ENCODE results near the gene ZIC5. TPM values are rescaled to one million over a fixed set of nuclear protein-coding genes. Genes with fewer than 3 reads are reported as not detected.

The ZIC5 gene
- total RNA-seq, 1 donor from 2014 or later = 15.1 TPM

DNA sequence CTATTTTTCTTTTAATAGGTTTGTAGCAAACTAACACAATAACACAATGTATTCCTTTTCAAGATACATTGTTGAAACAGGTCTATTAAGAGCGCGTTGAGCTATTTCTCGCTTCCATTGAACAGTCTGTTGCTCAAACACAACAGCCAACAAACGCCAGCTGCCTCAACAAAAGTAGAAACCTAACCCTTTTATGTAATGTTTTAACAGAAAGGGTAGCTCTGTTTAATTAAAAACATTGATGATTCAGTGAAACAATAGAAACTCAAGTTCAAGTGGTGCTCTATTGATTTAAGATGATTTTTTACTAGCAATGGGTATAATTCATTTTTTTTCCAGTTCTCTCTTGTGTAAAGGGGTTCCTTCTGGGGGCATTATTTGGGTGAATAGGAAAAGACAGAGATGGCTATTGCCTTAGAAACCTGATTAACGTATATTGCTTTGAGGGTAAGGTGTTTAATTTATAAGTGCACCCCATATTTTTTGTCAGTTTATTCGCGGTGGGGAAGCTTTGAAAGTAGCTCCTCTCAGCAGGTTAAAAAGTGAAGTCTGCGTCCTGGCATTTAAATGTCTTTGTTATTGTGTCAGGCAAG, 24.9 kb upstream of the ZIC5 start:
- TF ChIP-seq CTCF (conservative IDR thresholded peaks at IDR 0.05) = no peak
- H3K36me3 Mint-ChIP-seq = peaks cover 3% of the 10 kb centered on the region
- peaks cover 81% of the 10 kb centered on the region for H3K27me3 Mint-ChIP-seq

GRCh38 chr13:99995589-99996380, 24.2 kb upstream of the ZIC5 start:
- H3K9me3 Mint-ChIP-seq = no peaks in the 10 kb centered on the region
- peaks cover 3% of the 10 kb centered on the region for H3K36me3 Mint-ChIP-seq
- peak overlapping the region; percentile 22 for H3K4me3 Mint-ChIP-seq
- H3K4me1 Mint-ChIP-seq (ENCODE audit: unreplicated experiment) = peaks cover 13% of the 10 kb centered on the region
- peak; percentile 35 for TF ChIP-seq CTCF (conservative IDR thresholded peaks at IDR 0.05)
- H3K27me3 Mint-ChIP-seq = peaks cover 84% of the 10 kb centered on the region
- H3K27ac Mint-ChIP-seq = peak overlapping the region; percentile 35
- DNase-seq (ENCODE audit: extremely low spot score, unreplicated experiment) = no peak

More for the DNA sequence above, 24.9 kb upstream of the ZIC5 start:
- H3K4me1 Mint-ChIP-seq (ENCODE audit: unreplicated experiment) = peaks cover 13% of the 10 kb centered on the region
- no peak for DNase-seq (ENCODE audit: extremely low spot score, unreplicated experiment)
- peak overlapping the region; percentile 73 for H3K4me3 Mint-ChIP-seq
- H3K9me3 Mint-ChIP-seq = no peaks in the 10 kb centered on the region
- H3K27ac Mint-ChIP-seq = no peak overlapping the region

DNA sequence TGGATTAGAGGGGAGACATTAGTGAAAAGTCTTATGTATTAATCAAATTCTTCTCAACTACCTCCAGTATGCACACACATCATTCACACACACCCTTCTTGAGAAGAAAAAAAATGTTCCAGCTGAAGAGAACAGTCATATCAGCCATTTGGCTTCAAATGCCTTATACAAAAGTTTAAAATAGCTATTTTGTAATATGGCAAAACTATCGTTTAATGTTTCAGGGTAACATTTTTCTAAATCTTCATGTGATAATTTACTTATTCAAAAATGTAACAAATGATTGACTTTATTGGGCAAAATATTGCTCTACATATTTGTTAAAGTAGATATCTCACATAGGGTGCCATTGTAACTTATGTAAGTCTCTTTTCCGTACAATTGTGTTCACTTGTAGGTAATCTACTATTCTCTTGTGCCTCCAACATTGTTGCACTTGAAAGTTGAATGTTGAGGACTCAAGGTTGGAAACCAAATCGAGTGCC, 23.6 kb upstream of the ZIC5 start:
- H3K4me1 Mint-ChIP-seq (ENCODE audit: unreplicated experiment) = peaks cover 13% of the 10 kb centered on the region
- no peak for DNase-seq (ENCODE audit: extremely low spot score, unreplicated experiment)
- no peak for TF ChIP-seq CTCF (conservative IDR thresholded peaks at IDR 0.05)
- H3K27ac Mint-ChIP-seq = peak overlapping the region; percentile 35
- peaks cover 3% of the 10 kb centered on the region for H3K36me3 Mint-ChIP-seq
- H3K9me3 Mint-ChIP-seq = no peaks in the 10 kb centered on the region
- peak overlapping the region; percentile 22 for H3K4me3 Mint-ChIP-seq
- peaks cover 88% of the 10 kb centered on the region for H3K27me3 Mint-ChIP-seq

DNA sequence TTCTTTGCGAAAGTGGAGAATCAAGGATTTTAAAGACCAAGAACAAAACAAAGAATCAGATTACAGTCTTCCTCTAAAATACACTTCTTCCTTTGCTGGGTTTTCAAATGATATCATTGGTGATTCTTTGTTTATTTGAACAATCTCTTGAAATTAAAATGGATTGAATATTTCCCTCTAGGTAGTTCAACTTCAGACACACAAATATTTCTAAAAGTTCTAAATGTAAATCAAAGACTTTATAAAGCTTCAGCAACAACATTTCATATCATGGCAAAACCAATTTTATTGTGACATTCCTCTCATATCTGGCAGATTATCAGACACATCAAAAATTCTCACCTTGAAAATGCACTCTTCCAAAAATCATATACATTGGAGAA, 23.1 kb upstream of the ZIC5 start:
- DNase-seq (ENCODE audit: extremely low spot score, unreplicated experiment) = no peak
- H3K27ac Mint-ChIP-seq = no peak overlapping the region
- peaks cover 90% of the 10 kb centered on the region for H3K27me3 Mint-ChIP-seq
- H3K4me1 Mint-ChIP-seq (ENCODE audit: unreplicated experiment) = peaks cover 13% of the 10 kb centered on the region
- H3K36me3 Mint-ChIP-seq = peaks cover 3% of the 10 kb centered on the region
- TF ChIP-seq CTCF (conservative IDR thresholded peaks at IDR 0.05) = no peak
- H3K9me3 Mint-ChIP-seq = no peaks in the 10 kb centered on the region
- H3K4me3 Mint-ChIP-seq = no peak overlapping the region

DNA sequence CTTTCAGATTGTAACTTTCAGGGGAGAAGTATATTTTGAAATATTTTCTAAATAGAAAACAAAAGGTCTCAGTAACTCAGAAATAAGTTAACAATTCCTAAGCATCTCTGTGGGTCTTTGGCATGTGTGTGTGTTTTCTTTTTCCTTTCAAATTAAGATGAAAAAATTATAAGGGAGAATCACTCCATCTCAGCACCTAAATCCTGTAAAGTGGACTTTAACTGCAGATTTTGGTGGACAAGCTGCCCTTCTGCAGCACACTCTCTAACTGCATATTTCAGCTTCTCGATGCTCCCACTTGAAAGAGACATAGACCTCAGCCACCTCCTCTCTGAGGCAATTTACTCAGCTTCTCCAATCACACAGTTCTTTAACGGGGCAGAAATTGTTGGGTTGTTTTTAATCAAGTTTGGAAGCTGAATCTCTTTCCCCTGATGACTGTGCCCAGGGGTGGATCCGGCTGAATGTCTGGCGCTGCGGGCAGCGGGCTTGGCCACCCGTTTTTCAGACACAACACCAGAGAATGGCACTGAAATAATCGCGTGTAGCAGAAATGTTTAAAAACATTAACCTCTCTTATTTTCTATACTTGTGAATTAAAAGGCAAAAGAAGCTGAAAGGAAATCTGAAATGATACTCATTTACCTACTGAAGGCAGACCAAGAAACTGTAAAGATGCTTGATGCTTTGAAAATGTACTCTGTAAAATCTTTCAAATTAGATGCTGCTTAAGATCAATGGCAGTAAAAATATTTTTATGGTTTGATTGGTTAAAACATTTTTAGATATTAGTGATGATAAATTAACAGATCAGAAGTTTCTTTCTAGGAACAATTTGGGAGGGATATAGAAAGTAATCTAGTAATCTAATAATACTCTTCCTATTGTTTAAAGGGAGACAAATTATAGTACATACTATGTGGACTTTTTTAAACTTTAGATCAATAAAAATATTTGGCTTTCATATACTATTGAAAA, 22.4 kb upstream of the ZIC5 start:
- H3K36me3 Mint-ChIP-seq = peaks cover 3% of the 10 kb centered on the region
- DNase-seq (ENCODE audit: extremely low spot score, unreplicated experiment) = no peak
- peaks cover 13% of the 10 kb centered on the region for H3K4me1 Mint-ChIP-seq (ENCODE audit: unreplicated experiment)
- H3K27me3 Mint-ChIP-seq = peaks cover 91% of the 10 kb centered on the region
- peak overlapping the region; percentile 4 for H3K4me3 Mint-ChIP-seq
- H3K9me3 Mint-ChIP-seq = no peaks in the 10 kb centered on the region
- no peak for TF ChIP-seq CTCF (conservative IDR thresholded peaks at IDR 0.05)
- H3K27ac Mint-ChIP-seq = no peak overlapping the region
